Measurements from ENCODE around the gene GAD1.

The GAD1 gene

GRCh38 chr2:170905864-170906263, 89.2 kb downstream of the GAD1 start:
- no peak for DNase-seq

All from activated CD4-positive, CD25-positive, alpha-beta regulatory T cell treated with anti-CD3 and anti-CD28 coated beads, Interleukin-2, amount 50 U/mL, for 72 hours (primary cell).